HL-60 (cell line): ENCODE data around the gene MS4A4A.

Source experiments
- POLR2AphosphoS5 ChIP-seq: IDR thresholded peaks from 2 replicates; pipeline ENCODE4 v1.6.1; 2012; ENCODE audit warnings: low read depth
- TF ChIP-seq, protein P1 (sequence below): IDR thresholded peaks from one replicate; pipeline ENCODE4 v1.5.1; 2011; ENCODE audit warnings: low read length, control low read depth, inconsistent platforms; ENCODE audit not compliant: insufficient read depth
- TF ChIP-seq, protein P2 (sequence below): IDR thresholded peaks from 2 replicates; pipeline ENCODE4 v1.6.1; 2012; ENCODE audit warnings: low read depth; ENCODE audit not compliant: insufficient replicate concordance

DNA sequence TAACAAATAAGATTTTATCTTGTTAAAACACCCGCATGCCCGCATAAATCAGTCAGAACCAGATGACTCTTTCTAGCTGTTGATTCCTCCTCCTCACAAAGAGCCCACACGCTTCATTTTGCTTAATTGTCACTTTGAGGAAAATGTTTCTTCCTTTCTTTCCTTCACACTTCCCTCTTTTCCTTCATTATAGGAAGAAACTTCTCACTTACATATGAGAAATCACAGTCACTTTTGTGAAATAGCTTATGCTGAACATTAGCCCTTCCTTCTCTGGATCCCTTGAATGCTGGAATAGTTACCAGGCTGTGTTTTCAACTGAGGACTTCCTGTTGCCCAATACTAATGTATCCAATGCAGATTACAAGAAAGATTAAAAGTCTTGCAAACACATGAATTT lies 52.4 kb downstream of the MS4A4A start:
- TF ChIP-seq, protein P1, sequence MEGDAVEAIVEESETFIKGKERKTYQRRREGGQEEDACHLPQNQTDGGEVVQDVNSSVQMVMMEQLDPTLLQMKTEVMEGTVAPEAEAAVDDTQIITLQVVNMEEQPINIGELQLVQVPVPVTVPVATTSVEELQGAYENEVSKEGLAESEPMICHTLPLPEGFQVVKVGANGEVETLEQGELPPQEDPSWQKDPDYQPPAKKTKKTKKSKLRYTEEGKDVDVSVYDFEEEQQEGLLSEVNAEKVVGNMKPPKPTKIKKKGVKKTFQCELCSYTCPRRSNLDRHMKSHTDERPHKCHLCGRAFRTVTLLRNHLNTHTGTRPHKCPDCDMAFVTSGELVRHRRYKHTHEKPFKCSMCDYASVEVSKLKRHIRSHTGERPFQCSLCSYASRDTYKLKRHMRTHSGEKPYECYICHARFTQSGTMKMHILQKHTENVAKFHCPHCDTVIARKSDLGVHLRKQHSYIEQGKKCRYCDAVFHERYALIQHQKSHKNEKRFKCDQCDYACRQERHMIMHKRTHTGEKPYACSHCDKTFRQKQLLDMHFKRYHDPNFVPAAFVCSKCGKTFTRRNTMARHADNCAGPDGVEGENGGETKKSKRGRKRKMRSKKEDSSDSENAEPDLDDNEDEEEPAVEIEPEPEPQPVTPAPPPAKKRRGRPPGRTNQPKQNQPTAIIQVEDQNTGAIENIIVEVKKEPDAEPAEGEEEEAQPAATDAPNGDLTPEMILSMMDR = no peak
- TF ChIP-seq, protein P2, sequence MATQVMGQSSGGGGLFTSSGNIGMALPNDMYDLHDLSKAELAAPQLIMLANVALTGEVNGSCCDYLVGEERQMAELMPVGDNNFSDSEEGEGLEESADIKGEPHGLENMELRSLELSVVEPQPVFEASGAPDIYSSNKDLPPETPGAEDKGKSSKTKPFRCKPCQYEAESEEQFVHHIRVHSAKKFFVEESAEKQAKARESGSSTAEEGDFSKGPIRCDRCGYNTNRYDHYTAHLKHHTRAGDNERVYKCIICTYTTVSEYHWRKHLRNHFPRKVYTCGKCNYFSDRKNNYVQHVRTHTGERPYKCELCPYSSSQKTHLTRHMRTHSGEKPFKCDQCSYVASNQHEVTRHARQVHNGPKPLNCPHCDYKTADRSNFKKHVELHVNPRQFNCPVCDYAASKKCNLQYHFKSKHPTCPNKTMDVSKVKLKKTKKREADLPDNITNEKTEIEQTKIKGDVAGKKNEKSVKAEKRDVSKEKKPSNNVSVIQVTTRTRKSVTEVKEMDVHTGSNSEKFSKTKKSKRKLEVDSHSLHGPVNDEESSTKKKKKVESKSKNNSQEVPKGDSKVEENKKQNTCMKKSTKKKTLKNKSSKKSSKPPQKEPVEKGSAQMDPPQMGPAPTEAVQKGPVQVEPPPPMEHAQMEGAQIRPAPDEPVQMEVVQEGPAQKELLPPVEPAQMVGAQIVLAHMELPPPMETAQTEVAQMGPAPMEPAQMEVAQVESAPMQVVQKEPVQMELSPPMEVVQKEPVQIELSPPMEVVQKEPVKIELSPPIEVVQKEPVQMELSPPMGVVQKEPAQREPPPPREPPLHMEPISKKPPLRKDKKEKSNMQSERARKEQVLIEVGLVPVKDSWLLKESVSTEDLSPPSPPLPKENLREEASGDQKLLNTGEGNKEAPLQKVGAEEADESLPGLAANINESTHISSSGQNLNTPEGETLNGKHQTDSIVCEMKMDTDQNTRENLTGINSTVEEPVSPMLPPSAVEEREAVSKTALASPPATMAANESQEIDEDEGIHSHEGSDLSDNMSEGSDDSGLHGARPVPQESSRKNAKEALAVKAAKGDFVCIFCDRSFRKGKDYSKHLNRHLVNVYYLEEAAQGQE = no peak
- TF ChIP-seq POLR2AphosphoS5 = no peak
